IPS DF 19.7 (cell line): Measurements from ENCODE around the gene ETV7.
"Not testable (repeated sequence)": the region's sequence is repeated elsewhere in the genome, so short reads cannot be mapped to it uniquely, and the experiment has no call there.

Experiments
- DNase-seq: peaks from one replicate; pipeline ENCODE4 v3.0.0-alpha.2; 2013; ENCODE audit warnings: low read depth, low spot score

The ETV7 gene

GRCh38 chr6:36387440-36388303 lies at the start of gene ETV7:
TSS of gene ETV7 (minus strand) at chr6:36387669. CDS start at chr6:36387541, 128 bp downstream.
- no peak for DNase-seq

DNA sequence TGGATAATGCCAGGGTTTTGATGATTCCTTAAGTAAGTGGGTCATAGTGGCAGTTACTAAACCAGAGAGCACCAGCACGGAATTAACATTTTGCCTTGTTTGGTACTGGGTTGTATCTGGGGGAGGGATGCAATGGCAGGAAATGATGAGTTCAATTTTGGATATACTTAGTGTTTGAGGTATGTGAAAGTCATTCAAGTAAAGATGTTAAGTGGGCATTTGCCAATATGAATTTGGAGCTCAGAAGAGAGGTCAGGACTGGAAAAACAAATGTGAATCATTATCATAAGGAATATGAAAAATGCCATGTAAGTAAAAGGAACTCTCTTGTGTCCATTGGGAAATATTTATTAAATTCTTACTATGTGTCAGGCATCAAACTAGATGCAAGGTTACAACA lies 49.0 kb upstream of the ETV7 start:
- DNase-seq = no peak

GRCh38 chr6:36432151-36432671 lies 44.7 kb upstream of the ETV7 start:
- DNase-seq = no peak

DNA sequence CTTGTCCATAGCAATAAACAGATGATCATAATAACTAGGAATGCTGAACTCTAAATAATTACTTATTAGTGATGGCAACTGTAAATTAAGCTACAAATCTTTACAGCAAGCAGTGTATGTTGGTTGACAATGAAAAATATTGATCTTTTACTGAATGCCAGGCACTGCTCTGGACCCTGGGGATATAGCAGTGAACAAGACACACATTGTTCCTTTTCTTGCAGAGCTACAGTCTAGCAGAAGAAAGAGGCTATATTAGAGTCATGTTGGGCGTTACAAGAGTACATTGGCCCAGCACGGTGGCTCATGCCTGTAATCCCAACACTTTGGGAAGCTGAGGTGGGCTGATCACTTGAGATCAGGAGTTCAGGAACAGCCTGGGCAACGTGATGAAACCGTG lies 43.7 kb upstream of the ETV7 start:
- no peak for DNase-seq

DNA sequence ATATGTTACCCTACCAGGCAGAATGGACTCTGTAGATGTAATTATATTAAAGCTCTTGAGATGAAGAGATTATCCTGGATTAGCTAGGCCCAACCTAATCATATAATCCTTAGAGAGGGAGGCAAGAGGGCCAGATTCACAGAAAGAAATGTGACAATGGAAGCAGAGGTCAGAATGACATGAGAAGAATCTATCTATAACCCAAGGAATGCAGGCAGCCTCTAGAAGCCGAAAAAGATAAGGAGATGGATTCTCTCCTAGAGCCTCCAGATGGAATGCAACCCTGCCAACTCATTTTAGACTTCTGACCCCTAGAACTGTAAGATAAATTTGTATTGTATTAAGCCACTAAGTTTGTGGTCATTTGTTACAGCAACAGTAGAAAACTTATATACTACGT lies 42.9 kb upstream of the ETV7 start:
- DNase-seq = no peak

DNA sequence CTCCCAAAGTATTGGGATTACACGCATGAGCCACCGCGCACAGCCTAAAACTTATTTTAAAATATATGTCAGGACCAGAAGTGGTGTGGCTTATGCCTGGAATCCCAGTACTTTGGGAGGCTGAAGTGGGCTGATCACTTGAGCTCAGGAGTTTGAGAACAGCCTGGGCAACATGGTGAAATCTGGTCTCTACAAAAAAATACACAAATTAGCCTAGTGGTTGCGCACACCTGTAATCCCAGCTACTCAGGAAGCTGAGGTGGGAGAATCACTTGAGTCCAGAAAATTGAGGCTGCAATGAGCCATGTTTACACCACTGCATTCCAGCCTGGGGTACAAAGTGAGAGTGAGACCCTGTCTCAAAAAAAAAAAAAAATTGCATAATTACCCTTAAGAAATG lies 41.4 kb upstream of the ETV7 start:
- DNase-seq = no peak

DNA sequence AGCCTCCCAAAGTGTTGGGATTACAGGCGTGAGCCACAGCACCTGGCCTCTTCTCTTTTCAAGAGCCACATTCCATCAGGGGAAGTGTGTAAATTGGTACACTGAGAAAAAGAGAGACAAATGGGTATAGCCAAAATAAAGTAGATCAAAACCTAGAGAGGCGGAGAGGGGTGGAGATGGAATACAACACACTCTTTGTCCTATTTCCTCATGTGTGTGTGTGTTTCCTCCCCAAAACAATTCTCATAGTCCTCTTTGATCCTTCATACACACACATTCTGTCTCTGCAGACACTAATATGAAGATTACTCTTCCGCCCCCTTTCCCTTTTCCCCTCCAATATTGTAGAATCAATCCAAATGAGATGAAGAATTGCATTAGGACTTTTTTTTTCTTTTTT lies 39.2 kb upstream of the ETV7 start:
- DNase-seq = no peak

DNA sequence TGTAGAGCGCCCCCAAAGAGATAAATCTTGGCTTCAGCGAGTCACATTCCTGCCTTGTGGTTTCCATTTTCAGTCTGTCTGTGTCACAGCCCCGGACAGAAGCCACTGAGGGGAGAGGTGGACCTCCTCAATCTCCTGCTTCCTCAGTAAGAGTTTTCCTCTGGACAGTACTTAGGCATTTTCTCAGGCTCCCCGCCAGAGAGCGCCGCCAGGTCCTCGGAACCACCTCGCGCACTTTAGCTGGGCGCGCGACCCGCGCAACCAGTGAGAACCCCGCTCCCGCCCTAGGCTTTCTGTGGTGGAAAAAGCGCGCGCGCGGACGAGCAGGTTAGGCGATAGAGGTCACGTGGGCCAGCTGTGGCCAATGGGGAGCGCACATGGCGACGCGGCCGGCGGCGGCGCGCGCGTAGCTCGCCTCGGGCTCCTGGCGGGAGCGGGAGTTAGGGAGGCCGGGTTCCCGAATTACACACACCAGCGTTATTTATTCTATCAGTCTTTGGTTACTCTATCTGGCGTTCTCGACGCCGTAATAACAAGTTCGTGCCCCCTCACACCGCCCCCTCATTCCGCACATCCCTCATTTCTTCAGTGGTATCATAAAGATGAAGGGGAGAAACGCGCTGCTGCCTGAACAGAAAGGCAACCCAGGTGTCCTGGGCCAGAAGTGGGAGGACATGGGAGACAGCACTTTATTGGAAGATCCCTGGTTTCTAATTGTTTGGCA lies 35.8 kb upstream of the ETV7 start:
- peak; percentile 90 for DNase-seq

- DNase-seq = no peak
These were observed 35.2 kb upstream of the ETV7 start for GRCh38 chr6:36422714-36423100.

GRCh38 chr6:36419310-36419709 lies 31.8 kb upstream of the ETV7 start:
- DNase-seq = no peak

GRCh38 chr6:36418558-36418957 lies 31.1 kb upstream of the ETV7 start:
- no peak for DNase-seq

DNA sequence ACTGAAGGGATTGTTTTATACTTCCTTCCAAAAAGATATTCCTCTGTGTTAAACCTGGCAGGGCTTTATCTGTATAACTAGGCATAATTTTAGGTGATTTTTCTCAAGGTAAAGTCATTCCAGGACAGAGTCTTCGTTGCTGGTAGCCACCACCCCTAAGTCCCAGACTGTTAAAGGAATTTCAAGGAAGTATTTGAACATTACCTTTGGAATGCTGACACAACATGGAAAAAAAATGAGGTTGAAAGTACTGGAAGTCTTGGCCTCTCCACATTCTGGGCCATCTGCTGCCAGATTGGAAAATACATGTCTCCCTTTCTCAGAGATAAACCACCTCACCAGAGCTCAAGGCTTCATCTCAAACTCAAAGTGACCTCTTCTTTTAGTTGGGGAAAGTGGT lies 27.0 kb upstream of the ETV7 start:
- DNase-seq = no peak

DNA sequence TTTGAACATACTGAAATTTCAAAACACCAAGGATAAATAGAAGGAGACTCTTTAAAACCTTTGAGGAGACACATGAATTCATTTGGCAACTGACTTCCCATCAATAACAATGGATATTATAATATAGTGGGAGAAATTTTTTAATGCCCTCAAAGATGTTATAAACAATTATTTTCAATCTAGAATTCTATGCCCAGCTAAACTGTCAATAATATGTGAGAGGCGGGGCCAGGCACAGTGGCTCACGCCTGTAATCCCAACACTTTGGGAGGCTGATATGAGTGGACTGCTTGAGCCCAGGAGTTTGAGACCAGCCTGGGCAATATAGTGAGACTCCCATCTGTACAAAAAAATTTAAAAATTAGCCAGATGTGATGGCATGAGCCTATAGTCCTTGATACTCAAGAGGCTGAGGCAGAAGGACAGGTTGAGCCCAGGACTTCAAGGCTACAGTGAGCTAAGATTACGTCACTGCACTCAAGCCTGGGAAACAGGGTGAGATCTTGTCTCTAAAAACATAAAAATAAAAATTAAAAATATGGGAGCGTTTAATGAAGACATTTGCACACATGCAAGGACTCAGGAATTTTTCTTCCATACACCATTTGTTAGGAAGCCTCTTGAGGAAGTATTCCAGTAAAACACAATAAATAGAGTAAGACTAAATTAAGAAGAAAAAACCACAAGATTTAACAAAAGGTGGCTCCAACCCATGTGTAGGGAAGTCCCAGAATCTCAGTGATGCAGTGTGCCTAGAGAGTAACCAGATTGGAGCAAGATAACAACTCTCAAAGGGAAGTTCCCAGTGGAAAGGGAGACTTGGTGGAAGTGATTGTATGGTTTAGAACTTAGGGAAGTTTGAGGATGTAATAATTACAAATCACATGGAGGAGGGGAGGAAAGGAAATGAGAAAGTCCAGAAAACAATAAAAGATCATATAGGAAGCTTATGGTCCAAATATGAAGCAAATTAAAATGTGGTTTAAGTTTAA lies 26.3 kb upstream of the ETV7 start:
- no peak for DNase-seq

DNA sequence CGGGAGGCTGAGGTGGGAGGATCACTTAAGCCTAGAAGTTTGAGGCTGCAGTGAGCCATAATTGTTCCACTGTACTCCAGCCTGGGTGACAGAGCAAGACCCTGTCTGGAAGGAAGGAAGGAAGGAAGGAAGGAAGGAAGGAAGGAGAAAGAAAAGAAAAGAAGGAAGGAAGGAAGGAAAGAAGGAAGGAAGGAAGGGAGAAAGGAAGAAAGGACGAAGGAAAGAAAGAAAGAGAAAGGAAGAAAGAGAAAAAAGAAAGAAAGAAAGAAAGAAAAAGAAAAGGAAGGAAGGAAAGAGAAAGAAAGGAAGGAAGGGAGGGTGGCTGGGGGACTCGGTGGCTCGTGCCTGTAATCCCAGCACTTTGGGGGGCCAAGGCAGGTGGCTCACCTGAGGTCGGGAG lies 22.2 kb upstream of the ETV7 start:
- not testable (repeated sequence) for DNase-seq

- DNase-seq = no peak
These were observed 16.7 kb upstream of the ETV7 start for GRCh38 chr6:36404164-36404563.

DNA sequence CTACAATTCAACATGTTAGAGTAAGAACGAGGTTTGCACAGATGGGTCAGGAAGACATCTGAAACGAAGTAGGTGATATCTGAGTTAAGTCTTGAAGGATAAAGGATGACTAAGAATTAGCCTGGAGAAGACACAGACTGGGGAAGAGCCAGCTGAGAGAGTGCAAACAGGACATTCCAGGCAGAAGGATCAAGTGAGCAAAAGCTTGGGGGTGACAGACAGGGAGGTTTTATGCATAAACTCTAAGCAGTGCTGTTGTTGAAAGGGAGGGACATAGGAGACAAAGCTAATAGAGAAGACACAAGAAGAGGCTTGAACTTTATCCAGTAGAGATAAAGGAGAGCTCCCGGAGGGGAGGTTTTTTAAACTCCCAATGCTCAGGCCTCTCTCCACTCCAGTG lies 15.0 kb upstream of the ETV7 start:
- no peak for DNase-seq

- DNase-seq = no peak
These were observed 12.5 kb upstream of the ETV7 start for GRCh38 chr6:36399970-36400369.

GRCh38 chr6:36392621-36393020 lies 5.2 kb upstream of the ETV7 start:
- DNase-seq = no peak

DNA sequence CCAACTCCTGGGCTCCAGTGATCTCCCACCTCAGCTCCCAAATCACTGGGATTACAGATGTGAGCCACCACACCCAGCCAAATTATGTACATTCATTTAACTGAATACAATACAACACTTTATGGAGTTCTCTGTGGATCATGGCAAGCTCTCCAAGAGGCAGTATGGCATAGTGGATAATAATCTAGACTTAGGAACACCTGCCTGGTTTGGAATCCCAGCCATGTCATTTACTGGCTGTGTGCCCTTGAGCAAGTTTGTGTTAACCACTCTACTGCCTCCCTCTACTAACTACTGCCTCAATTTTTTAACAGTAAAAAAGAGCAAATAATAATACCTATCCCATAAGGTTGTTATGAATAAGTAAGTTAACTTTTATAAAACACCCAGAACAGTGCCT lies 1.9 kb upstream of the ETV7 start:
- no peak for DNase-seq

DNA sequence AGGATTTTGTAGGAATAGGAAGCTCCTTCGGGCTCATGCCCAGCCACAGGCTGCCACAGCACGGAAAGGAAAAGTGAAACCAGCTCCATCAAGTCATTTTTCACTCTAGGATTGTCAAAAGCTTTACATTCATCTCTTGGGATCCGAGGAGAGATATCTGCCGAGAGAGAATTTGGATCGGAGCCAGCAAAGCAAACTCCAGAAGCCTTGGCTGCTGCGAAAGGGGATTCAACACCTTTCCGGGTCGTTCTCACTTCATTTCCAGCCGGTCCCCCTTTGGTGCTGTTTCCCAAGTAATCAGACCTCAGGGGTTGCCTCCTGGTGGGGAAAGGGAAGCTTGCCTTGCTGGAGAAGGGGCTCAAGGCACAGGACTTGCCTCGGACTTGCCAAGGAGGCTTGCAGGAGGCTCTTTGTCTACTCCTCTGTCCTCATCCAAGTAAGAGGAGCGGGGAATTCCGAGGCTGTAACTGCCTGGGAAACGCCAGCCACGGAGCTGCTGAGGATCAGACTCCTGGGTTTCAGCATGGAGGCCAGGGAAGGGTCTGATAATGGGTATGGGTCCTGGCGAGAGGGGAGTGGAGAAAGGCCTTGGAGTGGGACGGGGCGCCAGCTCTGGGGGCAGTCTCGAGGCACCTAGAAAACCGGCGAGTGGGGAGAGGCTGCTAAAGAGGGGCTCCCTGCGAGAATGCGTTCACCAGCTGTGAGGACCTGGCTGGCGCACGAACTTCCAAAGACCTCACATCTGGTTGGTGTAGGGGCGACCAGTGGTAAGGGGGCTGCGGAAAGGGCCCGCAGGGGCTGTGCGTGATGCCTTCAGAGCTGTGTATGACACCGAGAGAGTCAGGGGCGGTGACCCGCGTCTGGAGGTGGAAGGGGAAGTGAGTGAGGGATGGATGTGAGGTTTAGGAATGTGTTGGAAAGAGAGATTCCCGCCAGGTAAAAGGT lies 702 bp downstream of the ETV7 start:
- DNase-seq = no peak

GRCh38 chr6:36384095-36384494 lies 3.4 kb downstream of the ETV7 start:
- no peak for DNase-seq
